ENCODE results near the gene ZBTB45. TPM values are rescaled to one million over a fixed set of nuclear protein-coding genes. Genes with fewer than 3 reads are reported as not detected.
A peak's percentile ranks its signal among the peaks of the same experiment; 100 is the strongest.

ZBTB45 gene
- total and polyA plus RNA-seq, 10 donors = 4.0 to 16.0 (median 12.0) TPM

- intact Hi-C loops (cut with DNase I; ENCODE audit: low total_unique reads) = no loop called here
- Histone ChIP-seq H3K27ac (no peak overlapping the region), H3K27me3 (replicated peaks in 1 of 7) (peaks cover 0 to 27% (median 0%) of the 10 kb centered on the region in 7 donors), H3K4me1 (peaks cover 43 to 72% (median 57%) of the 10 kb centered on the region in 6 donors), H3K4me3 (no peak overlapping the region), H3K9me3 (no peaks in the 10 kb centered on the region), H3K36me3 (peaks cover 0 to 13% (median 11%) of the 10 kb centered on the region in 6 donors)
- TF ChIP-seq POLR2AphosphoS5 (IDR thresholded peaks at IDR 0.05) (no peak), CTCF (IDR thresholded peaks at IDR 0.05 in 8 of 11, conservative IDR thresholded peaks at IDR 0.05 in 3 of 11) (no peak)
- DNase-seq = peak; percentile 71
Observed at GRCh38 chr19:58560921-58561320, 41.3 kb upstream of the ZBTB45 start.

- peak; percentile 78 for DNase-seq
- WGBS, 5 donors = 80 to 88% (median 87%) methylated on average over 8 of the region's 8 CpGs
Observed at GRCh38 chr19:58560007-58560887, 40.6 kb upstream of the ZBTB45 start.

GRCh38 chr19:58559275-58560006, 39.8 kb upstream of the ZBTB45 start:
- Histone ChIP-seq H3K36me3 (peaks cover 0 to 19% (median 15%) of the 10 kb centered on the region in 6 donors), H3K27me3 (replicated peaks in 1 of 7) (peaks cover 0 to 27% (median 0%) of the 10 kb centered on the region in 7 donors), H3K9me3 (no peaks in the 10 kb centered on the region), H3K27ac (peak overlapping the region; percentile 95 to 100 (median 99)), H3K4me3 (peak overlapping the region; percentile 48 to 90 (median 62)), H3K4me1 (peaks cover 51 to 84% (median 66%) of the 10 kb centered on the region in 6 donors)
- 1 to 2% (median 2%) methylated on average over 21 to 33 of the region's 33 CpGs for WGBS, 5 donors
- intact Hi-C loops (cut with DNase I; ENCODE audit: low total_unique reads) = no loop called here
- TF ChIP-seq POLR2A (IDR thresholded peaks at IDR 0.05) = no peak
- TF ChIP-seq POLR2AphosphoS5 (IDR thresholded peaks at IDR 0.05) = peak; percentile 71 to 76 (median 76)
- peak; percentile 95 for DNase-seq

More at GRCh38 chr19:58560007-58560887, 40.6 kb upstream of the ZBTB45 start:
- Histone ChIP-seq H3K36me3 (peaks cover 0 to 19% (median 15%) of the 10 kb centered on the region in 6 donors), H3K27ac (peak overlapping the region; percentile 95 to 100 (median 99)), H3K9me3 (no peaks in the 10 kb centered on the region), H3K4me1 (peaks cover 49 to 79% (median 63%) of the 10 kb centered on the region in 6 donors), H3K27me3 (replicated peaks in 1 of 7) (peaks cover 0 to 27% (median 0%) of the 10 kb centered on the region in 7 donors), H3K4me3 (peak overlapping the region in 7 of 8 donors; percentile 48 to 90 (median 62))
- intact Hi-C loops (cut with DNase I; ENCODE audit: low total_unique reads) = no loop called here
- TF ChIP-seq CTCF (IDR thresholded peaks at IDR 0.05 in 8 of 11, conservative IDR thresholded peaks at IDR 0.05 in 3 of 11) = no peak
- no peak for TF ChIP-seq POLR2AphosphoS5 (IDR thresholded peaks at IDR 0.05)
- TF ChIP-seq POLR2A (IDR thresholded peaks at IDR 0.05) = no peak

- DNase-seq = peak; percentile 99
- peak overlapping the region; percentile 48 to 90 (median 62) for H3K4me3 ChIP-seq
- H3K27me3 ChIP-seq (replicated peaks in 1 of 7) = peaks cover 0 to 24% (median 0%) of the 10 kb centered on the region in 7 donors
- TF ChIP-seq POLR2A (IDR thresholded peaks at IDR 0.05) (peak in 2 of 3 donors; percentile 42 to 59), CTCF (IDR thresholded peaks at IDR 0.05 in 8 of 11, conservative IDR thresholded peaks at IDR 0.05 in 3 of 11) (peak in 3 of 11 experiments; percentile 9 to 30 (median 19)), POLR2AphosphoS5 (IDR thresholded peaks at IDR 0.05) (peak; percentile 94 to 95 (median 95))
- H3K27ac ChIP-seq = peak overlapping the region; percentile 95 to 100 (median 99)
- intact Hi-C loops (cut with DNase I; ENCODE audit: low total_unique reads) = no loop called here
- H3K9me3 ChIP-seq = no peaks in the 10 kb centered on the region
- 0% methylated on average over 42 to 76 of the region's 76 CpGs for WGBS, 5 donors
- H3K4me1 ChIP-seq = peaks cover 56 to 84% (median 73%) of the 10 kb centered on the region in 6 donors
- peaks cover 0 to 22% (median 16%) of the 10 kb centered on the region in 6 donors for H3K36me3 ChIP-seq
Observed at GRCh38 chr19:58558623-58559274, 39.1 kb upstream of the ZBTB45 start.

Data from spleen (tissue), 11 donors.